Mesodermal cell (in vitro differentiated cells): ENCODE results near the gene KLHL7.
"Not testable (repeated sequence)": the region's sequence is repeated elsewhere in the genome, so short reads cannot be mapped to it uniquely, and the experiment has no call there.

Experiments used
- H3K27ac ChIP-seq: 2 replicates; pipeline ENCODE4 v1.7.0; 2013; ENCODE audit warnings: mild to moderate bottlenecking, low read depth, low read length, moderate library complexity; ENCODE audit not compliant: severe bottlenecking
- H3K36me3 ChIP-seq: 2 replicates; pipeline ENCODE4 v1.7.1; 2013; ENCODE audit warnings: mild to moderate bottlenecking, low read length, moderate library complexity; ENCODE audit not compliant: control insufficient read depth, insufficient read depth
- H3K4me1 ChIP-seq: one replicate; pipeline ENCODE4 v1.7.1; 2013; ENCODE audit warnings: mild to moderate bottlenecking, low read length; ENCODE audit not compliant: insufficient read depth, control insufficient read depth, poor library complexity, severe bottlenecking
- H3K4me3 ChIP-seq: 2 replicates; pipeline ENCODE4 v1.7.0; 2013; ENCODE audit warnings: low read length, control low read depth, mild to moderate bottlenecking; ENCODE audit not compliant: insufficient read depth, poor library complexity, severe bottlenecking; ENCODE audit errors: extremely low read depth
- H3K9me3 ChIP-seq: 2 replicates; pipeline ENCODE4 v1.7.1; 2013; ENCODE audit warnings: mild to moderate bottlenecking, low read length, moderate library complexity; ENCODE audit not compliant: control insufficient read depth
- WGBS, 2 experiments: methylation state at CpG; one replicate each; pipeline ENCODE4 v1.1.5; 2013; ENCODE audit warnings: missing lambda C conversion rate in 2 of 2; ENCODE audit not compliant: insufficient coverage in 2 of 2; 5-methylcytosine and 5-hydroxymethylcytosine counted together

Gene KLHL7

DNA sequence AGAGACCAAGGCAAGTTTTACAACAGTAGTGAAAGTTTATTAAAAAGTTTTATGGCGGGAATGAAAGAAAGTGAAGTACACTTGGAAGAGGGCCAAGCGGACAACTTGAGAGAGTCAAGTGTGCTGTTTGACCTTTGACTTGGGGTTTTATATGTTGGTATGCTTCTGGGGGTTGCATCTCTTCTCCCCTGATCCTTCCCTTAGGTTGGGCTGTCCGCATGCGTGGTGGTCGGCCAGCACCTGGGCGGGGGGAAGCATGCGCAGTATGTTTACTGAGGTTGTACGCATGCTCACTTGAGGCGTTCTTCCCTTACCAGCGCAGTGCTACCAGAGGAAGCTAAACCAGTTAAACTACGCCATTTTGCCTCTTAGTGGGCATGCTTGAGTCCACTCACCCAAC is 108.2 kb downstream of the KLHL7 start:
- Histone ChIP-seq H3K36me3 (no peaks in the 10 kb centered on the region), H3K4me1 (no peaks in the 10 kb centered on the region), H3K27ac (no peak overlapping the region), H3K4me3 (no peak overlapping the region), H3K9me3 (no peaks in the 10 kb centered on the region)
- WGBS, 2 experiments = 98 to 99% methylated on average over 5 to 11 of the region's 11 CpGs

DNA sequence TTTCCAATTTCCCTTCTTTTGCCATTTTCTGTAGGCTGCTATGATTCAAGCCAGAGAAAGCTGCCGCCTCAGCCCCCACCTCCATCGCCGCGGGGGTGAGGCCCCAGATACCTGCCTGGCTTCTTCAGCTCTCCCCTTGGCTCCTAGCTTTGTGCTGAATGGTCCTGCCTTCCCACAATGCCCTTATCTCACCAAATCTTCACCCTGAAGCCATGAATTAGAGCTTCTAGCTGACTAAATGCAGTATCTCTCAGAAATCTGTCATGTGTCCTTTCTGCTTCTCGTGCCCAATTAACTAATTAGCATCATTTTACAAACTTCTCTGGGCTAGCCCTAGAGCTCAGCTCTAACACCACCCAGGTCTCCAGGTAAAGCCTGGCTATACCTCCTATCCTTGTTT is 108.8 kb downstream of the KLHL7 start:
- no peak overlapping the region for H3K27ac ChIP-seq
- no peaks in the 10 kb centered on the region for H3K9me3 ChIP-seq
- 81 to 97% methylated on average over 4 to 5 of the region's 5 CpGs for WGBS, 2 experiments
- H3K4me1 ChIP-seq = no peaks in the 10 kb centered on the region
- H3K36me3 ChIP-seq = no peaks in the 10 kb centered on the region
- H3K4me3 ChIP-seq = no peak overlapping the region

DNA sequence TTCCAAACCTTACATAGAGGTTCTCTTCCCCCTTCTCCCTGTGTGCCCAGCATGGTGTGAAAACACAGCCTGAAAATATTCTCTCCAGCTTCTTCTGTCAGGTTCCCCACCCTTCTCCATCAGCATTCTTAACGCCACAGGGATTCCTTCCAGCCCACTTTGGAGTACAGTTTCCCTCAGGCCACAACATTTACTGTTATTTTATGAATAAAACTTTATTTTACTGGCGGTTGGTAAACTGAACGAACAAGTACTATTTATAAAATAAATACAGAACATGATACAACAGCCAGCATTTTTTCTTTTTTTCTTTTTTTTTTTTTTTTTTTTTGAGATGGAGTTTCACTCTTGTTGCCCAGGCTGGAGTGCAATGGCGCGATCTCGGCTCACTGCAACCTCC is 109.4 kb downstream of the KLHL7 start:
- 100% methylated on average over 1 of the region's 6 CpGs; no CpG with 5 or more reads in 1 of the 2 experiments for WGBS, 2 experiments
- no peak overlapping the region for H3K27ac ChIP-seq
- H3K4me3 ChIP-seq = no peak overlapping the region
- H3K36me3 ChIP-seq = no peaks in the 10 kb centered on the region
- H3K9me3 ChIP-seq = no peaks in the 10 kb centered on the region
- H3K4me1 ChIP-seq = no peaks in the 10 kb centered on the region

DNA sequence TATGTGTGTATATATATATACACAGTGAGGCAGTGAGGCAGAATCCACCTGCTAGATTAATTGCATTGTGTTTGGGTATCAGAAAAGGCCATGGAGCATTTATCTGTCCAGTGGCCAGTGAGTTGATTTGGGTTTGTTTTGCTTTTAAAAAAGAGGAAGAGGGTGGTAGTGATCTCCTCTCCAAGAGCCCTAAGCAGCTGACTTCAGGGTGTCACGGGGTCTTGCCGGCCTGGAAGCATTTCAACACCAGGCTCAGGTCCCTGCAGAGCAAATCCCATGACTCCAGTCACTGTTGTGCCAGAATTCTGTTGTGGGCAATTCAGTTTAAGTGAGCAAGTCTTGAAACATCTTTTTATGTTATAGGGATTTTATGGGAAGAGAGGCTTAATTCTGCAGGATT is 110.4 kb downstream of the KLHL7 start:
- 96% methylated on average over 2 of the region's 2 CpGs; no CpG with 5 or more reads in 1 of the 2 experiments for WGBS, 2 experiments
- Histone ChIP-seq H3K9me3 (no peaks in the 10 kb centered on the region), H3K27ac (no peak overlapping the region), H3K36me3 (no peaks in the 10 kb centered on the region), H3K4me1 (no peaks in the 10 kb centered on the region), H3K4me3 (no peak overlapping the region)

DNA sequence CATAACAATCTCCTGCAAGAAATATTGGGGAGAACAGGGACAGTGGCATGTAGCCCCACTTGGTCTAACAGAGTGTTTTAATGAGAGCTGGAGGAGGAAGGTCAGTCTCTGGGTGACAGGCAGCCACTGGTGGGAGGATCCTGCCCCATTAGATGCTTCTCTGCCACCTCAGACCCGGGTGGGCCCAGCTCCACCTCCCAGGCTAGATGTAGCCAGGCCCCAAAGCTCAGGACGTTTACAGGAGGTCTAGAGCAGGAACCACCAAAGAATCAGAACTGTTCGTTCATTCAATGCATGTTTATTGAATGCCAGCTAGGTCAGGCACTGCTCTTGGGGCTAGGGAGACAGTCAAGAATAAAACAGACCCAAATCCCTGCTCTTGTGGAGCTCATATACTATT is 112.6 kb downstream of the KLHL7 start:
- Histone ChIP-seq H3K36me3 (no peaks in the 10 kb centered on the region), H3K4me1 (no peaks in the 10 kb centered on the region), H3K4me3 (no peak overlapping the region), H3K9me3 (no peaks in the 10 kb centered on the region), H3K27ac (no peak overlapping the region)
- 56 to 57% methylated on average over 1 to 3 of the region's 3 CpGs for WGBS, 2 experiments

DNA sequence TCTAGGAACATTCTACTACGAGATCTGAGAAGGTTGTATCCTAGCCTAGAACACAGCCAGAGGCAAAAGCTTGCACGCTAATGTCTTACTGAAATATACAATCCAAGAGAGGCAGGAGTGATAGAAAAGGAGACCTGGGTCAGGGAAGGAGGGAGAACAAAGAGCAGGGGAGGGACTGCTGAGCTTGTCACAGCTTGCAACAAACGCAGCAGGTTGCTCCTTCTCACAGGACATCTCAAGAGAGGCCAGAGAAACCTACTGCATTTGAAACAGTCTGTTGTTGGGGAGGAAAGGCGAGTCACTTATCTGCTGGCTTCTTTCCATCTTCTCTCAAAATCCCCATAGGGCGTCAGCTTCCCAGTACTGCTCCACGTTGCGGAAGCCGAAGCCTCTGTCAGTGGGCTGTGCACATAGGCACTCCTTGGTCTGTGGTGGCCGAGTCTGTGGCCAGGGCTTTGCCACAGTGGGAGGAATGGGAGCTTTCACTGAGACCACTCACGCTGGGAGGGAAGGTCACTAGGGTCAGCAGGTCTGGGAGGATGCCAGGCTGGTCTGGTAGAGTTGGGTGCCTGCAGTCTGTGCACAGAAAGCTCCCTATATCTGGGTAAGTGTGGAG is 115.2 kb downstream of the KLHL7 start:
- Histone ChIP-seq H3K4me1 (no peaks in the 10 kb centered on the region), H3K36me3 (no peaks in the 10 kb centered on the region), H3K9me3 (no peaks in the 10 kb centered on the region), H3K27ac (no peak overlapping the region), H3K4me3 (no peak overlapping the region)
- WGBS, 2 experiments = 79 to 81% methylated on average over 7 to 9 of the region's 10 CpGs

DNA sequence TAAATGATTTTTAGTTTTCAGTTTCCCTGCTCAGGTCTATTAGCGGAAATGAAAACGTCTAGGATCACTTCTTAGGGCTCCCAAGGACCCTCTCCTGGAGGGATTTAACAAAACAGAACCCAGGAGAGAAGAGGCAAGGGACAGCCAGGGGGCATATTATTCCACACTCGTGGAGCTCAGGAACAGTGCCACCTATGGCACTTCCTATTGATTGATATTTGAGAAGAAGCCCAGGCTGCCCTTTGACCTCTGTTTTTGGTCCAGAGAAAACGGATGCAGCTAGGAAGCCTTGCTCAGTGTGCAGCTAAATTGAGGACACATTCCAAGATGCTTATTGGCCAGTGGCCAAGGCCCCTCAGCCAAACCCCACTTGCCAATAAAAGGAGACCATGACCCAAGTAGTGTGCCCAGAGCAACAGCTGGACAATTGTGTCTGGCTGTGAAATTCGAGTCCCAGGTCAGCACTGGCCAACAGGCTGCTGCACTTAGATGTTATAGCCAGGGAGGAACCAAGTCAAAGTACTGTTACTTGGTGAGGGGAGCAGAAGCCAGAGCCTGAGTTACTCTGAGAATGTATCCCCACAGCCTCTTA is 117.0 kb downstream of the KLHL7 start:
- 62 to 78% methylated on average over 4 to 5 of the region's 5 CpGs for WGBS, 2 experiments

DNA sequence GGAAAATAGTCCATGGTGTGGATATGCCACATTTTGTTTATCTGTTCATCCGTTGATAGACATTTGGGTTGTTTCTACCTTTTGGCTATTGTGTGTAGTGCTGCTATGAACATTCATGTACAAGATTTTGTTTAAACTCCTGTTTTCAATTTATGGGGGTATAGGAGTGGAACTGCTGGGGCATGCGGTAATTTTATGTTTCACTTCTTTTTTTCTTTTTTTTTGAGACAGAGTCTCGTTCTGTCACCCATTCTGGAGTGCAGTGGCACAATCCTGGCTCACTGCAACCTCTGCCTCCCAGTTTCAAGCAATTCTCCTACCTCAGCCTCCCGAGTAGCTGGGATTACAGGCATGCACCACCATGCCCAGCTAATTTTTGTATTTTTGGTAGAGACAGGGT is 118.8 kb downstream of the KLHL7 start:
- H3K9me3 ChIP-seq, H3K36me3 ChIP-seq, H3K27ac ChIP-seq, H3K4me3 ChIP-seq, H3K4me1 ChIP-seq: not testable (repeated sequence)
- 90 to 92% methylated on average over 2 to 3 of the region's 4 CpGs for WGBS, 2 experiments

More for the DNA sequence above, 117.0 kb downstream of the KLHL7 start:
- H3K27ac ChIP-seq = no peak overlapping the region
- H3K9me3 ChIP-seq = no peaks in the 10 kb centered on the region
- H3K4me1 ChIP-seq = no peaks in the 10 kb centered on the region
- H3K36me3 ChIP-seq = no peaks in the 10 kb centered on the region
- no peak overlapping the region for H3K4me3 ChIP-seq

DNA sequence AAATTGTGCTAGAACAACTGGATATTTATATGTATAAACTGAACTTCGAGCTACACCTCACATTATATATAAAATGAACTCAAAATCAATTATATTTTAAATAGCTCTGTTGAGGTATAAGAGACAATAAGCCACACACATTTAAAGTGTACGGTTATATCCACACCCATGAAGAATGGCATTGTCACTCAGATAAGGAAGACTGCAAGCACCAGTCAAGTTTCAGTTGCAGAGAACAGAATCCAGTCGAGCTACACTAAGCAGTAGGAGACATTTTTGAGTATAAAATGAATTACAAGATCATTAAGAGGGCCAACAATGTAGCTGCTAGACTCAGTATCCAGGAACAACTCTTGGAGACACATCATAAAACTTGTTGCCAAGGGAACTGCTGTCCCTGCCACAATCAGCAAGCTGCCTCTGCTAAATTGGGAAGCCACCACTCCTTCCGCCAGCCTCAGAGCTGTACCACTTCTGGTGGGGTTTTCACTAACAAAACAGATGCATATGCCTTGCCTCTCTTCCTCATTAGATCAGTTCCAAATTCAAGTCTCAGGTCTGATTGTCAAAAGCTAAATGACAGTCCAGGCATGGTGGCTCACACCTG is 121.4 kb downstream of the KLHL7 start:
- H3K9me3 ChIP-seq = peaks cover 6% of the 10 kb centered on the region
- H3K4me1 ChIP-seq = no peaks in the 10 kb centered on the region
- H3K27ac ChIP-seq = no peak overlapping the region
- H3K36me3 ChIP-seq = no peaks in the 10 kb centered on the region
- 87 to 100% methylated on average over 1 to 2 of the region's 4 CpGs for WGBS, 2 experiments
- no peak overlapping the region for H3K4me3 ChIP-seq
